WTC11 (cell line): ENCODE results near the gene TTLL11. TPM values are rescaled to one million over a fixed set of nuclear protein-coding genes. Genes with fewer than 3 reads are reported as not detected.

Experiments
- ATAC-seq: fragments of 200-7000 bp; cut with Tn5 transposase; 2 replicates; pipeline ENCODE4 v1.10.0; 2021; ENCODE audit warnings: mild to moderate bottlenecking, moderate library complexity
- CTCF ChIA-PET: fragments of 300-600 bp; sonication (Branson Sonifier 250); formaldehyde crosslinking; loops from one replicate; lab custom pipeline; 2021; ENCODE audit warnings: antibody characterized with exemption; lab: Charles Lee
- POLR2A ChIA-PET: fragments of 350-600 bp; sonication (Branson Sonifier 250); formaldehyde crosslinking; loops from one replicate; lab custom pipeline; 2021; ENCODE audit warnings: antibody characterized with exemption; lab: Charles Lee
- DNase-seq: peaks from one replicate; pipeline ENCODE4 v3.0.0; 2021; ENCODE audit warnings: low spot score
- H3K27ac Mint-ChIP-seq: 2 replicates; pipeline ENCODE4 v1.8.0; 2021; ENCODE audit warnings: mixed read lengths
- H3K27me3 Mint-ChIP-seq: 2 replicates; pipeline ENCODE4 v1.8.0; 2021; ENCODE audit warnings: low read depth, mild to moderate bottlenecking, moderate library complexity, mixed read lengths
- H3K36me3 Mint-ChIP-seq: 2 replicates; pipeline ENCODE4 v1.8.0; 2021; ENCODE audit warnings: mixed read lengths
- H3K4me1 Mint-ChIP-seq: 2 replicates; pipeline ENCODE4 v1.8.0; 2022; ENCODE audit warnings: mixed read lengths
- H3K4me3 Mint-ChIP-seq: 2 replicates; pipeline ENCODE4 v1.8.0; 2021; ENCODE audit warnings: mild to moderate bottlenecking, moderate library complexity, mixed read lengths
- H3K9me3 Mint-ChIP-seq: 2 replicates; pipeline ENCODE4 v1.8.0; 2021; ENCODE audit warnings: mixed read lengths
- AR ChIP-seq: fragments of 250-450 bp; sonication (Bioruptor Pico); IDR thresholded peaks from 2 replicates; pipeline ENCODE4 v1.9.0; 2021; ENCODE audit warnings: mild to moderate bottlenecking
- ATF1 ChIP-seq: sonication (generic); formaldehyde crosslinking; IDR thresholded peaks from 2 replicates; pipeline ENCODE4 v1.8.1; 2023; ENCODE audit warnings: mild to moderate bottlenecking, moderate library complexity, missing genetic modification reagents
- E2F4 ChIP-seq: sonication (generic); formaldehyde crosslinking; IDR thresholded peaks from 2 replicates; pipeline ENCODE4 v1.8.1; 2022; ENCODE audit warnings: low read depth, mild to moderate bottlenecking, moderate library complexity, missing genetic modification reagents, borderline replicate concordance
- FOXP1 ChIP-seq: sonication (generic); formaldehyde crosslinking; IDR thresholded peaks from 2 replicates; pipeline ENCODE4 v1.8.0; 2022; ENCODE audit warnings: missing genetic modification reagents, mild to moderate bottlenecking, moderate library complexity, borderline replicate concordance
- FOXP4 ChIP-seq: sonication (generic); formaldehyde crosslinking; IDR thresholded peaks from 2 replicates; pipeline ENCODE4 v1.8.0; 2022; ENCODE audit warnings: mild to moderate bottlenecking, missing genetic modification reagents
- IRF2 ChIP-seq: sonication (generic); formaldehyde crosslinking; IDR thresholded peaks from 2 replicates; pipeline ENCODE4 v1.8.0; 2022; ENCODE audit warnings: low read depth, missing genetic modification reagents, borderline replicate concordance
- MAX ChIP-seq: sonication (generic); formaldehyde crosslinking; IDR thresholded peaks from 2 replicates; pipeline ENCODE4 v1.8.0; 2022; ENCODE audit warnings: mild to moderate bottlenecking, missing genetic modification reagents
- MYBL2 ChIP-seq: sonication (generic); formaldehyde crosslinking; IDR thresholded peaks from 2 replicates; pipeline ENCODE4 v1.8.1; 2023; ENCODE audit warnings: mild to moderate bottlenecking, moderate library complexity, missing genetic modification reagents
- NR2C2 ChIP-seq: sonication (generic); formaldehyde crosslinking; IDR thresholded peaks from 2 replicates; pipeline ENCODE4 v1.8.0; 2022; ENCODE audit warnings: mild to moderate bottlenecking, missing genetic modification reagents
- OVOL2 ChIP-seq: fragments of 250-450 bp; sonication (Bioruptor Pico); IDR thresholded peaks from 2 replicates; pipeline ENCODE4 v1.9.0; 2021; ENCODE audit warnings: mild to moderate bottlenecking, borderline replicate concordance
- PRDM15 ChIP-seq: sonication (generic); formaldehyde crosslinking; IDR thresholded peaks from 2 replicates; pipeline ENCODE4 v1.8.0; 2022; ENCODE audit warnings: missing genetic modification reagents
- SMAD3 ChIP-seq: sonication (generic); formaldehyde crosslinking; IDR thresholded peaks from 2 replicates; pipeline ENCODE4 v1.8.0; 2022; ENCODE audit warnings: missing genetic modification reagents, mild to moderate bottlenecking, borderline replicate concordance
- ZNF263 ChIP-seq: sonication (generic); formaldehyde crosslinking; IDR thresholded peaks from 2 replicates; pipeline ENCODE4 v1.8.1; 2022; ENCODE audit warnings: low read depth, mild to moderate bottlenecking, moderate library complexity, missing genetic modification reagents
- ZNF532 ChIP-seq: fragments of 250-450 bp; sonication (Bioruptor Pico); IDR thresholded peaks from 2 replicates; pipeline ENCODE4 v1.9.0; 2021; ENCODE audit warnings: mild to moderate bottlenecking, borderline replicate concordance
- ZNF671 ChIP-seq: fragments of 250-450 bp; sonication (Bioruptor Pico); IDR thresholded peaks from 2 replicates; pipeline ENCODE4 v1.8.0; 2021; ENCODE audit warnings: mild to moderate bottlenecking
- total RNA-seq: library from RNA; stranded (reverse); gene quantifications from 3 replicates; pipeline ENCODE4 v1.2.3, GENCODE V29; 2021

Gene TTLL11
- total RNA-seq, 1 experiment from 2014 or later = 1.1 TPM

GRCh38 chr9:121883281-121884056, 209.6 kb downstream of the TTLL11 start:
- peaks cover 25% of the 10 kb centered on the region for H3K4me1 Mint-ChIP-seq
- ATAC-seq (peak; percentile 37), DNase-seq (no peak)
- no peaks in the 10 kb centered on the region for H3K36me3 Mint-ChIP-seq
- POLR2A ChIA-PET = no interaction called here
- no peaks in the 10 kb centered on the region for H3K27me3 Mint-ChIP-seq
- no peaks in the 10 kb centered on the region for H3K9me3 Mint-ChIP-seq
- TF ChIP-seq IRF2 (no peak), MYBL2 (CRISPR knock-in tag) (no peak), FOXP1 (CRISPR knock-in tag) (no peak), OVOL2 (CRISPR knock-in tag) (no peak), SMAD3 (CRISPR knock-in tag) (no peak), FOXP4 (no peak), NR2C2 (CRISPR knock-in tag) (no peak)
- no peak overlapping the region for H3K27ac Mint-ChIP-seq
- no peak overlapping the region for H3K4me3 Mint-ChIP-seq
- CTCF ChIA-PET = interaction anchor here (0.6 to 1.6 kb wide), 5 partner anchors 16 to 184 kb away, joined by 3 to 6 read pairs (median 3); no protein-coding TSS in a partner anchor

- Mint-ChIP-seq H3K27me3 (no peaks in the 10 kb centered on the region; the same call in 1 of the 2 replicates), H3K36me3 (no peaks in the 10 kb centered on the region), H3K27ac (no peak overlapping the region), H3K4me1 (peaks cover 13% of the 10 kb centered on the region), H3K9me3 (no peaks in the 10 kb centered on the region), H3K4me3 (no peak overlapping the region)
- POLR2A ChIA-PET = no interaction called here
- no peak for TF ChIP-seq ZNF263
- no peak for TF ChIP-seq E2F4 (CRISPR knock-in tag)
- TF ChIP-seq ZNF532 (CRISPR knock-in tag) = no peak
- no peak for TF ChIP-seq OVOL2 (CRISPR knock-in tag)
- TF ChIP-seq PRDM15 (CRISPR knock-in tag) = no peak
- TF ChIP-seq ATF1 (CRISPR knock-in tag) = no peak
- no peak for TF ChIP-seq MAX (CRISPR knock-in tag)
- no peak for TF ChIP-seq ZNF671 (CRISPR knock-in tag)
- TF ChIP-seq AR (CRISPR knock-in tag) = no peak
- ATAC-seq (no peak), DNase-seq (no peak)
- CTCF ChIA-PET = no interaction called here
These were observed 211.1 kb downstream of the TTLL11 start for GRCh38 chr9:121881920-121882500.
